NCI-H345 treated with DMSO at 0.1 percent for 48 hours (cell line): Measurements from ENCODE around the gene INTS15.
"Not testable (repeated sequence)": the region's sequence is repeated elsewhere in the genome, so short reads cannot be mapped to it uniquely, and the experiment has no call there.

Experiments
- DNase-seq: peaks from one replicate; lab custom pipeline; 2025; ENCODE audit not compliant: unreplicated experiment; lab: John Stamatoyannopoulos, UW

INTS15 gene

GRCh38 chr7:6576867-6577368, 12.9 kb upstream of the INTS15 start:
- not testable (repeated sequence) for DNase-seq

- DNase-seq, result peak; percentile 64
Observed at GRCh38 chr7:6577369-6578113, 12.3 kb upstream of the INTS15 start, which contains the start of gene ZDHHC4. ZDHHC4 (plus strand) TSS chr7:6577454; CDS start chr7:6580562, 3,108 bp downstream.

GRCh38 chr7:6578114-6579084, 11.4 kb upstream of the INTS15 start:
- no peak for DNase-seq

GRCh38 chr7:6579446-6579845, 10.4 kb upstream of the INTS15 start:
- no peak for DNase-seq

GRCh38 chr7:6585746-6586432, 3.9 kb upstream of the INTS15 start:
- DNase-seq, result not testable (repeated sequence)

GRCh38 chr7:6588566-6588965, 1.3 kb upstream of the INTS15 start:
- DNase-seq, result no peak

- no peak for DNase-seq
Observed at GRCh38 chr7:6589151-6589828, 531 bp upstream of the INTS15 start.

- DNase-seq, result no peak
Observed at GRCh38 chr7:6590645-6591110, 857 bp downstream of the INTS15 start.

GRCh38 chr7:6600093-6600492, 10.3 kb downstream of the INTS15 start:
- DNase-seq, result no peak

- DNase-seq, result no peak
Observed at GRCh38 chr7:6604458-6604857, 14.6 kb downstream of the INTS15 start.

GRCh38 chr7:6606866-6607583, 17.2 kb downstream of the INTS15 start:
- DNase-seq, result no peak

GRCh38 chr7:6607651-6608051, 17.8 kb downstream of the INTS15 start:
- DNase-seq, result no peak

- no peak for DNase-seq
Observed at GRCh38 chr7:6608081-6608480, 18.3 kb downstream of the INTS15 start.

- DNase-seq, result no peak
Observed at GRCh38 chr7:6608794-6609193, 19.0 kb downstream of the INTS15 start.

GRCh38 chr7:6612819-6613218, 23.0 kb downstream of the INTS15 start:
- no peak for DNase-seq

GRCh38 chr7:6613706-6614105, 23.9 kb downstream of the INTS15 start:
- no peak for DNase-seq

- DNase-seq, result no peak
Observed at GRCh38 chr7:6614953-6615722, 25.3 kb downstream of the INTS15 start, which contains the start of gene ZNF853. ZNF853 (plus strand) TSS chr7:6615610; CDS start chr7:6616175, 565 bp downstream.

GRCh38 chr7:6615723-6616555, 26.1 kb downstream of the INTS15 start:
- peak; percentile 23 for DNase-seq
